HUDEP-2 (cell line): ENCODE measurements around the gene FAM47E.

Experiments used
- DNase-seq, 76 experiments: peaks; one replicate each; lab custom pipeline; 2025; ENCODE audit not compliant: unreplicated experiment in 76 of 76; lab: John Stamatoyannopoulos, UW

The FAM47E gene

GRCh38 chr4:76251441-76252270, at the start of gene FAM47E:
Gene FAM47E, plus strand, starts transcription at chr4:76251721. Its CDS starts 26 bp downstream, at chr4:76251747.
- DNase-seq: peak in 40 of 76 experiments; percentile 1 to 44 (median 17)

GRCh38 chr4:76203541-76203940, 48.0 kb upstream of the FAM47E start:
- DNase-seq: no peak

GRCh38 chr4:76204936-76205335, 46.6 kb upstream of the FAM47E start:
- DNase-seq: no peak

DNA sequence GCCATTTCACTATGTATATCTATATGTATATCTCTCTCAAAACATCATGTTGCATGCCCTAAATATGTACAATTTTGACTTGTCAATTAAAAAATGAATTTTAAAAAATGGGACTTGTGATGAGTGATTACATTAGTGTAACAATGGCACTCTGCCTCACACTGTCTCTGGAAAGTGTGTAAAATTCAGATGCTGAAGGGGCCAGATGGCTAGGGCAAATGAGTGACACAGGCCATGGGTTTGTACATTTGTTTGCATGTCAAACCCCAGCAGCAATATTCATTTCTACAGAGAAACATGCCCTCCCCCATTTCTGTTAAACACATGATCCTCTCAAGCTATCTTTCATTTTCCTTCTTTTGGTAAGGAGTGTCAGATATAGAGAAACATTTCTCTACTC, 46.0 kb upstream of the FAM47E start:
- DNase-seq: no peak

- DNase-seq: no peak
Measured at GRCh38 chr4:76206222-76206942, 45.1 kb upstream of the FAM47E start.

GRCh38 chr4:76207549-76207948, 44.0 kb upstream of the FAM47E start:
- DNase-seq: no peak

DNA sequence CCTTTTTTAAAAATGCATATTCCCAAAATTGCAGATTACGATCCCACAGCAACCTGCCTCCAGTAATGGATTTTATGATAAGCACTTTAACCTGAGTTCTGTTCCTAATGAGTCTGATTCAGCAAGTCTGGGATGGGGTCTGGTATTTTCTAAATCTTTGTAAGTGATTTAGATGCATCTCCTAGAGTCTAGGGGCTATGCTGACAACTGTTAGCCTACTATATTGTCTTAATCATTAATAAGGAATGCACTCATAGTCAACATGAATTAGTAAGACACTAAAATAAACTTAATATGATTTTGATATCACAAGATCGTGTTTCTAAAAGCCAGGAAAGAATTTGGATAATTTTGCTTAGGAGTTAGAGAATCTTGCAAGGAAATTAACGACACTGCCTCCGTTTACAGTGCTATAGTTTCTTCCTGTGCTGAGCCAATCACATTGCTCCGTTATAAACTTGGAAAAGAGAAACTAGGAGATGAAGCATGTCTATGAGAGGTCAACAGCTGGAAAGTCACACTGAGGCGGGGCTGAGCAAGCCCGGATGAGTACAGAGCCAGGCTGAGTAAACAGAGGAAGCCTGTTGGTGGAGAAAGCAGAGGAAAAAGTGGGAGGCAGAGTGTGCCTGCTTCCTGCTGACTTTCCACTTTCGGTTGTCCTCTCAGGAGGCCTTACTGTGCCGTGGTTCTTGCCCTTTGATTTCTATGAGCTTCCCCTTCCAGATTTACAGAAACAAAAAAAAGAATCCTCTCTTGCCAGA, 43.3 kb upstream of the FAM47E start:
- no peak for DNase-seq

GRCh38 chr4:76209881-76210280, 41.6 kb upstream of the FAM47E start:
- no peak for DNase-seq

DNA sequence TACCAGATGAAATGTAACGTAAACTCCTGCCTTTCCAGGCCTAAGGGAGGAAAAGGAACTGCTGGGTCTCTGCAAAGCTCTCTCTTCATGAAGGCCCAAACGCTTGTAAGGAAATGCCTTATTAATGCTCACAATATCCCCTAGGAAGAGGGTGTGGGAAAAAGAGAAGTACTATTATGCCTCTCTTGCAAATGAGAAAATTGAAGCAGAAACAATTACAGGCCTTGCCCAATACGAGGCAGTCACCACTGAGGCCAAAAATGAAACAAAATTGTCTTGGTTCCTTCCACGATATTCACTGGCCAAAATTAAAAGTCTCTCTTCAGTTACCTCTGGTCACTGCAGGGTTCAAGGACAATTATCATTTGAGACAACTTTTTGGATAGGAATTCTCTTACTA, 41.1 kb upstream of the FAM47E start:
- DNase-seq: no peak

DNA sequence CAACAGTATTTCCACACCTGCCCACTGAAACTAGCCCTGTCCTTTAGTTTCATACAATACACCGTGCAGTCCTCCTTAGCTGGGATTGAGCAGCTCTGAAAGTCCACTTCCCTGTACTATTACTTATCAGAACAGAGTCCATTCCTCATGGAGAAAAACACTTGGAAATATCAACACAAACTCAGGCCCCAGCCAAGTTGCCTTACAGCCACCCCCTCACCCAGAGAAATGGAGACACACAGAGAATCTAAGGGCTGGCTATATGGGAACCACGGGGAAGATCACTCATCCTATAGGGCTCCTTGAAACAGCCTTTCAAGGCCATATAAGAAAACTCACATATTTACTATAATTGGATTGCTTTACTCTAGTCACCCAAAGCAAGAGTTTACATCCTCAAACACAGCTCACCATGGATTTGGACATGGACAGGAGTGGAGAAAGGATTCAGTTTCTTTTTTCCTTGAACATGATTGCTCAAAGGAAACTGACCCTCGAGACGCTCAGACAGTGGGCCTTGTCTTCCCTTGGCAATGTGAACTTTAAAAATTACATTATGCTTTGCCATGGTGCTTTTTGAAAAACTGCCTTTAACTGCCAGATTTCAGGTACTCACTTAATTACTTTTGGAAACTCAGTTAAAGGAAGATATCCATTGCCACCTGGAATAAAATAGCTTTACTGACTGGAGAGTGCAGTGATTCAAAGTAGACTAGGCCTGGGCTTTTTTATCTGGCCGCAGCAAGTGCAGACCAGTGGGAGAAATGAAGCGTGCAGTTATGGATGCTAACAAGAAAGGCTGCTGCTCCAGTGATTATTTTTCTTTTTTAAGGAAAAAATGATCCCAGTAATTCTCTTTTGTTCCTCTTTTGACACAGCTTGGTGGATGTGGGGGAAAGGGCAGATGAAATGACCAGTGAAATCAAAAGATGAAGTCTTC, 39.5 kb upstream of the FAM47E start:
- no peak for DNase-seq

- DNase-seq: peak in 9 of 76 experiments; percentile 1 to 43 (median 5)
Measured at GRCh38 chr4:76212851-76213414, 38.6 kb upstream of the FAM47E start.

- DNase-seq: peak in 74 of 76 experiments; percentile 4 to 81 (median 66)
Measured at GRCh38 chr4:76213415-76214176, 37.9 kb upstream of the FAM47E start, which contains the start of gene SCARB2. Gene SCARB2, minus strand, starts transcription at chr4:76213824. Its CDS starts 281 bp downstream, at chr4:76213543.

- DNase-seq: peak in 5 of 76 experiments; percentile 1 to 46 (median 27)
Measured at GRCh38 chr4:76214177-76214675, 37.3 kb upstream of the FAM47E start.

DNA sequence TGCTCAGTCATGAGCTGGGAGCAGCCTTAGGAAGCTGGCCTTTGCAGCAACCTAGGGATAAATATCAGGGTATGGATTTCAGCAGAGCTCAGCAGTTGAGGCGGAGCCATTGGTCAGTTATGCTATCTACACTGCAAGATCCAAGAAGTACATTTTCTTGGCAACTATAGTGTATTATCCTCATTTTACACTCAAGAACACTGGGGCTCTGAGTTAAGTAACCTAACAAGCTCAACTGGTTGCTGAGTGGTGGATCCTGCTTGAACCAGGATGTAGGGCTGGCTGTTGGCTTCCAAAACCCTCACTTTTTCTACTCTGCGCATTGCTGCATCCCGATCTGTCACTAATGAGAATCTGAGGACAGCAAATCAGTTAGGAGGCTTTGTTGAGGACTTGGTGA, 36.4 kb upstream of the FAM47E start:
- peak in 47 of 76 experiments; percentile 2 to 64 (median 19) for DNase-seq

DNA sequence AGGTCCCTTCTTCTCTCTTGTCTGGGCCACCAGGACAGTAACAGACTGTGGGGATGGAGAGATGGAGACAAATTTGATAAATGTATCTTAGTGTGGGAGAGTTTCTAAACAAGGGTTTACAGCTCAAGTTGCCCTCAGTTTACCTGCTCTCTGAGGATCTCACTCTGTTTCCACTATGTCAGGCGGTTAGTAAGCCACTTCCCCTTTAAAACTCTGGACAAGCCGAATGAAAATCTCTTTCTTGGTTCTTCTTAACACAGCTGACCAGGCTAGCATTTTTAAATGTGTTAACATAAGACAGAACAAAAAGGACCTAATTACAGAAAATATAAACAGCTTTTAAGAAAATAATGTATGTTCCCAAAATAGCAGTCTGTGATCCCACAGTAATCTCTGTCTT, 35.0 kb upstream of the FAM47E start:
- no peak for DNase-seq

DNA sequence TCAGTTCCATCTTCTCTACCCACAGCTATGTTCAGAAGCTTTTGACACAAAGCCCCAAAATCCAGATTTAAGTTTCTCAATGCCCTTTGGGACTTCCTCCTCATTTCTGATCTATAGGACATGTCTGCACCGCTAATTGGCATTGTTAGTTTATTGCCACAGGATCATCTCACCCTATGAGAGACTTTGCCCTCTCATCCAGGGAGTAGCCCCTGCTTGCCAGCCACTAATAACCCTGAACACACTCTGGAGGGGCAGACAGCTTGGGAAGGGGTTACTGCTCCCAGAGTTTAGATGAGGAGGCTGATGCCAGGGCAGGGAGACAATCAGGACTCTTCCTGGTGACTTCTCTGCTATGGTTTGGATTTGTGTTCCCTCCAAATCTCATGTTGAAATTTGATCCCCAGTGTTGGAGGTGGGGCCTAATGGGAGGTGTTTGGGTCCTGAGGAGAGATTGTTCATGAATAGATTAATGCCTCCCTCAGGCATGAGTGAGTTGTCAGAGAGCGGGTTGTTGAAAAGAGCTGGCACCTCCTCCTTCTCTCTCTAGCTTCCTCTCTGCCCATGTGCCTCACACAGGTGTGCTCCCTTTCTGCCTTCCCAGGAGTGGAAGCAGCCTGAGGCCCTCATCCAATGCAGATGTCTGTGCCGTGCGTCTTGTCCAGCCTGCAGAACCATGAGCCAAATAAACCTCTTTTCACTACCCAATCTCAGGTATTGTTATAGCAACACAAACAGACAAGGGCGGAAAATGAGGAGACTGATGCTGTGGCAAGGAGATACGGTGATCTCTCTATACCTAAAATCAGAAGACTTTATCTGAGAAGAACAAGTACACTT, 34.3 kb upstream of the FAM47E start:
- no peak for DNase-seq

DNA sequence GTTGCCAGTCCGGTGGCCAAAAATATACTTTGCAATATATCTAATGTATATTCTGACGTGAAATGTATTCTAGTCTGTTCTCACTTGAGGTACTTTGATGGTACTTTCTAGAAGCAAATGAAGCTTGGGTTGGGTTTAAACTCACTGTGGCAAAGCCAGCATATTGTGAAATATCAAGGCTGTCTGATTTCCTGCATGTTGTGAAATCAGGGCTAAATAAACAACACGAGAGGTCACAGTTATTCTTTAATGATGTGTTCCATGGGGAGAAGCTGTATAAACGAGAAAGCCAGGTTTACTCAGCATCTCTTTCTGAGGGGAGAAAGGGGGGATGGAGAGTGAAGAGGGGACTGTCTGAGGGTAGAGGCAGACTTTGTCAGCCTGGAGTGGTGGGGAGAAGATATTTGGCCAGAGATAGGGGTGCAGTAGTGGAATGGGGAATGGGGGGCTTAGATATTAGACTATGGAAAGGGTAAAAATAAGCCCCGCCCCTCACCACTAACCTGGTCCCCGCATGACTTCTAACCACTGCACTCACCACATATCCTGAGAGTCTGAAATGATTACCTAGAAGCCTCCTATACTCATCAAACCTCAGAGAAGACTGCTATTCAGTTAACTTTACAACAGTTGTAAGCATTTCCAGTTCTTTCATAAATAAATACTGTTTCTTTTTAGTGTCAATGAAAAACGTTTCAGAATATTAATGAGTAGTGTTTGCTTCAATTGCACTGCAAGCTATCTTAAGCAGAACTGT, 32.0 kb upstream of the FAM47E start:
- no peak for DNase-seq
